ENCODE results near the gene INTS15.

GRCh38 chr7:6554848-6555247, 35.0 kb upstream of the INTS15 start:
- TF ChIP-seq POLR2A (IDR thresholded peaks at IDR 0.05), result no peak
- TF ChIP-seq, protein P1, sequence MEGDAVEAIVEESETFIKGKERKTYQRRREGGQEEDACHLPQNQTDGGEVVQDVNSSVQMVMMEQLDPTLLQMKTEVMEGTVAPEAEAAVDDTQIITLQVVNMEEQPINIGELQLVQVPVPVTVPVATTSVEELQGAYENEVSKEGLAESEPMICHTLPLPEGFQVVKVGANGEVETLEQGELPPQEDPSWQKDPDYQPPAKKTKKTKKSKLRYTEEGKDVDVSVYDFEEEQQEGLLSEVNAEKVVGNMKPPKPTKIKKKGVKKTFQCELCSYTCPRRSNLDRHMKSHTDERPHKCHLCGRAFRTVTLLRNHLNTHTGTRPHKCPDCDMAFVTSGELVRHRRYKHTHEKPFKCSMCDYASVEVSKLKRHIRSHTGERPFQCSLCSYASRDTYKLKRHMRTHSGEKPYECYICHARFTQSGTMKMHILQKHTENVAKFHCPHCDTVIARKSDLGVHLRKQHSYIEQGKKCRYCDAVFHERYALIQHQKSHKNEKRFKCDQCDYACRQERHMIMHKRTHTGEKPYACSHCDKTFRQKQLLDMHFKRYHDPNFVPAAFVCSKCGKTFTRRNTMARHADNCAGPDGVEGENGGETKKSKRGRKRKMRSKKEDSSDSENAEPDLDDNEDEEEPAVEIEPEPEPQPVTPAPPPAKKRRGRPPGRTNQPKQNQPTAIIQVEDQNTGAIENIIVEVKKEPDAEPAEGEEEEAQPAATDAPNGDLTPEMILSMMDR (IDR thresholded peaks at IDR 0.05), result no peak

Measured in upper lobe of left lung (tissue), 4 donors.